Heart left ventricle (tissue), 13 donors: ENCODE data around the gene PARVG.

Source experiments
- POLR2A ChIP-seq, 2 donors: fragments of 450-650 bp; IDR thresholded peaks; one replicate each; pipeline ENCODE4 v1.6.1; 2017; ENCODE audit warnings: antibody characterized with exemption in 2 of 2, mild to moderate bottlenecking in 2 of 2, moderate library complexity in 2 of 2
- TF ChIP-seq, protein P1 (sequence below), 12 donors: fragments of 200-600 bp; sonication (generic) in 4 of 12; IDR thresholded peaks; one replicate each; pipeline versions ENCODE4 v1.5.0 to v1.8.0; 2018 to 2022; ENCODE audit warnings: antibody characterized with exemption in 12 of 12, mild to moderate bottlenecking in 5 of 12
- donor health status: ischemic (EF 13 %, LVEDD 7.1; RV severe dilation, severe dysfunction).
- donor health status: DM: no; HTN: yes; CAD: no.
- donor health status: DM: no; HTN: no; CAD: no.
- donor health status: ischemic (EF 25% LVEDD 6.9; RV normal size, moderate dysfunction).
- donor health status: ischemic (EF 25% LVEDD 5.7; RV mildly dilated, moderate dysfunction).
- donor health status: ischemic (EF 35%, LVEDD 5.7; RV mildly dilated, moderate dysfunction).
- donor health status: nonischemic (EF 11% LVEDD 7.7; RV severe dilation, severe dysfunction).
- donor health status: DM: yes; HTN: yes; CAD: no.
- donor health status: PGD.
- donor health status: ischemic (EF 29% LVEDD 5.4; RV normal size, mild dysfunction).
- donor health status: nonischemic (EF 23%, LVEDD 6.1; RV moderate dilation, normal function).

GRCh38 chr22:44160421-44160820, 20.3 kb upstream of the PARVG start:
- TF ChIP-seq, protein P1, sequence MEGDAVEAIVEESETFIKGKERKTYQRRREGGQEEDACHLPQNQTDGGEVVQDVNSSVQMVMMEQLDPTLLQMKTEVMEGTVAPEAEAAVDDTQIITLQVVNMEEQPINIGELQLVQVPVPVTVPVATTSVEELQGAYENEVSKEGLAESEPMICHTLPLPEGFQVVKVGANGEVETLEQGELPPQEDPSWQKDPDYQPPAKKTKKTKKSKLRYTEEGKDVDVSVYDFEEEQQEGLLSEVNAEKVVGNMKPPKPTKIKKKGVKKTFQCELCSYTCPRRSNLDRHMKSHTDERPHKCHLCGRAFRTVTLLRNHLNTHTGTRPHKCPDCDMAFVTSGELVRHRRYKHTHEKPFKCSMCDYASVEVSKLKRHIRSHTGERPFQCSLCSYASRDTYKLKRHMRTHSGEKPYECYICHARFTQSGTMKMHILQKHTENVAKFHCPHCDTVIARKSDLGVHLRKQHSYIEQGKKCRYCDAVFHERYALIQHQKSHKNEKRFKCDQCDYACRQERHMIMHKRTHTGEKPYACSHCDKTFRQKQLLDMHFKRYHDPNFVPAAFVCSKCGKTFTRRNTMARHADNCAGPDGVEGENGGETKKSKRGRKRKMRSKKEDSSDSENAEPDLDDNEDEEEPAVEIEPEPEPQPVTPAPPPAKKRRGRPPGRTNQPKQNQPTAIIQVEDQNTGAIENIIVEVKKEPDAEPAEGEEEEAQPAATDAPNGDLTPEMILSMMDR (IDR thresholded peaks at IDR 0.05), result no peak
- TF ChIP-seq POLR2A (IDR thresholded peaks at IDR 0.05), result no peak
